DMS114 treated with DMSO at 0.1 percent for 48 hours (cell line): ENCODE results near the gene SLC2A13.

ENCODE experiments used
- DNase-seq: peaks from one replicate; lab custom pipeline; 2025; ENCODE audit not compliant: unreplicated experiment; lab: John Stamatoyannopoulos, UW

Gene SLC2A13

DNA sequence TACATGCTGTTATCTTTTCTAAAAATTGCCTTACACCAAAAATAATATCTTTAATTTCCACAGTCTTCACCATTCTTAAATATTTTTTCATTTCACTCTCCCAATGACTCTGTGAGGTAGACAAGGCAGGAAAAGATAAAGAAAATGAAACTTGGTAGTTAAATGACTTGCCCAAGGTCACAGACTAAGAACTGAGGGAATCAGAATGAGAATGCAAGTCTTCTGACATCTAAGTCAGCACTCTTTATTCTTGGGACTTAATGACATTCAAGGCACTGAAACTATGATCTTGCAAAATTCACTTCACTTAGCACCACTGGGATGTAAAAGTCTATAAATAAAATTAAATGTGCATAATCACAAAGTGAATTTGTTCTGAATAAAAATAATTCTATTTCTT, 104.5 kb downstream of the SLC2A13 start:
- no peak for DNase-seq

- DNase-seq: no peak
These were observed 105.0 kb downstream of the SLC2A13 start for GRCh38 chr12:40000884-40001283.

DNA sequence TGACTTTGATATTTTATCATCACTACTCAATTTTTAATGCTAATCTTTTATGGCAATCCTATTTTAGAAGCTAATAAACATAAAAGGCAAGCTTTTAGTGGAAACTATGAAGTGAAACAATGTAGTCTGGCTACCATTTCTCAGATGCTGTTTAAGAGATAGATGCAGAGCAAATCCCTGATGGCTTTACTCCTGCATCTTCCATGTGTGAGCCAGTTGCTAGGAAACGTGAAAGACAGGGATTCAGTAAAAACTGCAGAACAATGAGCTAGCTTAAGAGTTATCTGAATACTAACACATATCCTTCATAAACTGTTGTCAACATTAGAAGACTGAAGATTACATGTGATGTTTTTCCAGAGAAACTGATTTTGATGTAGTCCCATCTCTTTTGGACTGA, 112.6 kb downstream of the SLC2A13 start:
- DNase-seq: no peak

- DNase-seq: peak; percentile 3
These were observed 115.5 kb downstream of the SLC2A13 start for GRCh38 chr12:39990122-39991101.

DNA sequence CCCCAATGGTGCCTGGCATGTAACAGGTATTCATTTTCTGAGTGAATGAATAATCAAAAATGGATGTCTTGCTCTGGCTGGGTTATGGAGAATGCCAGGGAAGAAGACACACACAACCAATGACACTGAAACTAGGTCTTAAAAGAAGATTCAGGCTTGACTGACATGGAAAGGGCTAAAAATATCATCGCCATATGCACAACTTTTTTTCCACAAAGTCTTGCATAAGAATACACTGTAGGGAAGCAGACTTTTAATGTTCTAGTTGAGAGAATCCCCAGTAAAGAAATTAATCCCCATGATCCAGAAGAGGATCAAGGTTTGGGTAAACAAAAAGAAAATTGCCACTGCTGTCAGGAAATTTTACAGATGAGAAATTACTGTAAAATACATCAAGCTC, 116.4 kb downstream of the SLC2A13 start:
- DNase-seq: no peak

DNA sequence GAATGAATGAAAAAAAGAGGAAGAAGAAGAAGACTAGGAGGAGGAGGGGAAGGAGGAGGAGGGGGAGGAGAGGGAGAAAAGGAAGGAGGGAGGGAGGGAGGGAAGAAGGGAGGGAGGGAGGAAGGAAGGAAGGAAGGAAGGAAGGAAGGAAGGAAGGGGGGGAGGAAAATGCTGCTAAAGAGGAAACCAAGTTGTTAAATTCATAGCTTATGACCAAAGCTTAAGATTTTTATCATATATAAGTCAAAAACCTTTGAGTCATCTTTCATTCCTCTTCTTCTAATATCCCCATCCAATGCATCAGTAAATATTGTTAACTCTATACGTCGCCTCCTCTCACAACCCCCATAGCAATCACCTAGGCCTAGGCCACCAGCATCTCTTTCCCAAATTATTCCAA, 117.3 kb downstream of the SLC2A13 start:
- DNase-seq: no peak

DNA sequence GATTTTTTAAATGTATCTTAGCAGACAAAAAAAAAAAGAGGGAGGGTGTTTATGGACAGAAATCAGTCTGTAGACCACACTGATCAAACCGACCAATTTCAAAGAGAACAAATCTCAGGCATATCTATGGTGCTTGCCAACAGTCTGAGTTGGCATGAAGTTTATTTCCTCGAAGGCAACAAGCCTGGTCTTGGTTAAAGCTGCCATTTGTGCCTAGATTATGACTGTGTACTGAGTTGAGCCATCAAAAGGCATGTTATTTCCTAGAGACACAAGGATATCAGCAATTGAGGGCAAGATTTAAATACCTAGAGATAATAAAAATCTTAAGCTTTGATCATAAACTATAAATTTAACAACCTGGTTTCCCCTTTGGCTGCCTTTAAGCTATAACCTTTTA, 119.2 kb downstream of the SLC2A13 start:
- no peak for DNase-seq

GRCh38 chr12:39984670-39985069, 121.2 kb downstream of the SLC2A13 start:
- no peak for DNase-seq

GRCh38 chr12:39975374-39975918, 130.4 kb downstream of the SLC2A13 start:
- no peak for DNase-seq

DNA sequence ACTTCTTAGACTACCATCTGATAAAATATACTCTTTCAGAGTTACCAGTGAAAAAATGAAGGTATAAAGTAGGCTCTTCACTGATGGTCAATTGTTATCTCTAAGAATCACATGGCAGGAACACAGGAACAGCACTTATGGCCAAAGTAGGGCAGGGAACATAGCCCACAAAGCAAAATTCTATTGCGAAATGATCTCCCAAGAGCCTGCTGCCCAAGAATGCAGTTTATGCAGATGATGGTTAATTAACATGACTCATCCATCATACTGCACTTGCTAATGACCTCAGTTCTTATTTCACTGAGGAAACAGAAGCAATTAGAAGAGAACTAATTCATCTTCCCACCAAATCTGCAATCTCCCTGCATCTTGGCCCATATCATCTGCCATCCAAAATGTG, 133.8 kb downstream of the SLC2A13 start:
- DNase-seq: no peak

DNA sequence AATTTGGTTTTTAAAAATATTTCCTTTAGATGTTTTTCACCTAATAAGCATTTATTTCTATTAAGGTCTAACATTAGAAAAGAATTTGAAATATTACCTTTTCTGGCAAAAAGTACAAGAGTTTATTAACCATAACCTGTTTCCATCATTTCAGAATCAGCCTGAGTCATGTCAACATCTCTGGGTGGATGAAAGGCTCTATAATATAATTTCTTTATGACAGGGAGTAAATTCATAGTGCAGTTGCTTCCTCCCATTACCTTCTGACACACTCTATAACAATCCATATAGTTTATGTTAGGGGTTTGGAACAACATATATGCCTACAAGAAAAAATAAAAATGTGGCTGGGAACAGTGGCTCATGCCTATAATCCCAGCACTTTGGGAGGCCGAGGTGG, 134.5 kb downstream of the SLC2A13 start:
- no peak for DNase-seq

DNA sequence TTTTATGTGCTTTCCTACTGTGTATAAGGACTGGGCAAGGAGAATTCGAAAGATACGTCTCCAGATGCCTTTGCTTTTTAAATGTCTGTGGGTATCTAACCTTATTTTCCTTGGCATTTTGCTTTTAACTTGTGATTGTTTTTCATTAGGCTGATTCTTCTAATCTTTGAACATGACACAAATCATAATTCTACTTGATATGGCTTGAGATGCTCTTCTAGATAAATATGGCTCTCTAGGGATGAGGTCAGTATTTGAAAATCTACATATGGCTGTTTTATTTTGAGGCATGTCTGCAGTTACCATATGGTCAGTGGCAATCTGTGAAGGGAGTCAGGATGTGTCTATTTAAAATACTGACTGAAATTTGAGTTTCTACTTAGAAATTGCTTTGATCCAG, 139.2 kb downstream of the SLC2A13 start:
- DNase-seq: no peak

- DNase-seq: no peak
These were observed 139.6 kb downstream of the SLC2A13 start for GRCh38 chr12:39966256-39966655.

DNA sequence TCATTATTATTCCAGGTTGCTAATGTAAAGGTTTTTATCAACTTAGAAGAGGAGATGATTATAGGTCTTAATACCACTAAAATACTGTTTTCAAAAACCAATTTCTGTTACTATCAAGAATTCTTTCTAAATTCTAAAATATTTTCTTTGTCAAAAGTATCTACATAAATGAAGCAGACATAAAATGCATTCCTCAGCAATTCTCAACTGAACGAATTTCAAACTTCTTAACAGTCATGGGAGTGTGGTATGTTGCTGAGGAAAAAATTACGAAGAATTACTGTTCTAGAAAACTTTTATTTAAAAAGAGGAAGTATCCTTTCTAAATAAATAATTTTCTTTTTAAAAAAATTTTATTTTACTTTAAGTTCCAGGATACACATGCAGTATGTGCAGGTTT, 146.4 kb downstream of the SLC2A13 start:
- DNase-seq: no peak

DNA sequence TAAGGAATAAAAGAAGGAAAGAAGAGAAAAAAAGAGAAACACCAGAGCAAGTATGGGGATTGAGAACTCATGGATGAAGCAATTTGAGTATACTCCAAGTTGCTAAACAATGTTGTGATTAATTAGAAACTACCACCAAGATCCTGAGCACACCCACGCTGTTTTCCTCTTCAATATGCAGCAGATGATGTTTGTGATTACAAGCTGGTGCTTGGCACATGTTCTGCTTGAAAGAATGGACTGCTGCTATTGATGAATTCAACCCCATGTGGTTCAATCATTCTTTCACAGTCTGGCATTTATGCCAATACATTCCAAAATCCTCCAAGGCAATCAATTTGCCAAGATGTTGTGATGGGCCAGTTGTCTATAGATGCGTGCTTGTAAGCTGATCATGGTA, 146.8 kb downstream of the SLC2A13 start:
- no peak for DNase-seq

DNA sequence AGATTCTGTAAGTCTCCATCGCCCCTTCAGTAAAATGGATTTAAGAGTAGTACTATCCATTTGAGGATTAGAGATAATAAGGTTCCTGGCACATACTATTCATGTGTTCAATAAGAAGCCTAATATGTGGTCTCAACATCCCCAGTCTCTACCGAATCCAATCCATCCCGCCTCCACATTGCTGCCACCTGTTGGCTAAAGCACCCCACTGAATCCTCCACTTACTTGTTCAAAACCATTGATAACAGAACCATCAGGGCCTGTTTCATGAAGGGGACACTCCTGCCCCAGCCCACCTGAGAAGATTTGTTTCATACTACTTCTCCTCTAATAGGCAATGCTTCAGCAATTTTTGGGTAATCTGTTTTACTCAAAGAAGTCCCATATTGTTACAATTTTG, 147.5 kb downstream of the SLC2A13 start:
- DNase-seq: no peak

- DNase-seq: no peak
These were observed 149.2 kb downstream of the SLC2A13 start for GRCh38 chr12:39956725-39957124.

GRCh38 chr12:39946361-39947280, 159.3 kb downstream of the SLC2A13 start:
- no peak for DNase-seq

DNA sequence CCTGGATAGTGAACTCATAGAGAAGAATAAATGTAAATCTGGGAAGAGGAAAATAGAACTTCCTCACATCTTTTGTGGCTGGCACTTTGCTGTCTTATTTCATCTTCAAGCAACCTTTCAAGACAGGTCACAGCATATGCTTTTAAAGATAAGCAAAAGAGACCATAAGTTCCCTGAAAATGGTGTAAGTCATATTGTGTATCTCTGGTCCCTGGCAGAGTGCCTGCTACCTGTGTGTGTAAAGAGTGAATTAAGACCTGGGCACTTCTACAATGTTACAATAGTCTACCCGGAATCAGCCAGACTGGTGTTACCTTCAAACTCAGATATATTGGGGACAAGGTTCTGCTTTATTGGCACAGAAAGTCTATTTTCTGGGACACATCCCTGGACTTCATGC, 168.8 kb downstream of the SLC2A13 start:
- no peak for DNase-seq

- no peak for DNase-seq
These were observed 170.0 kb downstream of the SLC2A13 start for GRCh38 chr12:39935839-39936238.

DNA sequence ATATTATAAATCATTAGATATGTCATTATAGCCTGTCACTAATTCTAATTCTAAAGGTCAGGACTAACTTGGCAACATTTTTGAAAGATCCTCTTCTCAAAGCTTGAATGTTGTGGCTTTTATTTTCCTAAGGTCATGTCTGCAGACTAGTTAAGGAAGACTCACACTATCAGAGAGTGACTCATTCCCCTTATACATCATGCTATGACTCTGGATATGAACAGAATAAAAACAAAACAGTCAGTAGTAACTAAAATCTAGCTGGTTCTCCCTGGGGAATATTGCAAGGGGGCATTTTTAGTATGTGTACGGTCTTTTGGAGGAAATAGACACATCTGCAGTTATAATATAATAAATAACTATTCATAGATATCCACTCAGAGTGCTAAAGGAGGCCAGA, 170.6 kb downstream of the SLC2A13 start:
- DNase-seq: no peak

DNA sequence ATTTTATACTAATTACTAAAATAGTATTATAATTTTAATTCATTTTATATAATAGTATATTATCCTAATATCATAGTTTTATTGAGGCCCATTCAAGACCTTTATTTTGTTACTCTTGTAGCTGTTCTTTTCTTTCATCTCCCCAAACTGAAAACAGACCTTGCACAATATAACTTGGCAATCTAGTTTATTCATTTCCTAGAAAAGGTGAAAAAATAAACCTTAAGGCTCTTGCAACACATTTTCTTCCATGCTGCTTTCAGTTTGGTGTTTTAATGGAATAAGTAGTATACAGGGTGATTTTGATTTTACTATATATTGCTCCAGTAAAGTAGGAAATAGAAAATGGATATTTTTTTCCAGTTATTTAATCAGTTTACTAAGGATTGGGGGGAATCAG, 174.0 kb downstream of the SLC2A13 start:
- DNase-seq: no peak
